HepG2 (cell line): Measurements from ENCODE around the gene EPHA6.

Experiments
- HINFP ChIP-seq: sonication (generic); formaldehyde crosslinking; IDR thresholded peaks from 2 replicates; pipeline ENCODE4 v1.4.0; 2020; ENCODE audit warnings: low read depth, mild to moderate bottlenecking, missing genetic modification reagents
- HMGXB4 ChIP-seq, 2 experiments: sonication (generic) in 1 of 2; formaldehyde crosslinking in 1 of 2; IDR thresholded peaks; 2 replicates each; pipeline versions ENCODE4 v1.4.0 to v1.6.1; 2018 to 2020; ENCODE audit warnings: missing genetic modification reagents in 2 of 2, borderline replicate concordance in 1 of 2, low read depth in 1 of 2, mild to moderate bottlenecking in 1 of 2, missing biosample characterization in 1 of 2
- SETDB1 ChIP-seq: sonication (generic); formaldehyde crosslinking; IDR thresholded peaks from 2 replicates; pipeline ENCODE4 v1.5.1; 2020; ENCODE audit warnings: missing genetic modification reagents, mild to moderate bottlenecking, borderline replicate concordance

GRCh38 chr3:96844204-96844514 lies 29.8 kb downstream of the EPHA6 start:
- TF ChIP-seq HMGXB4 (CRISPR knock-in tag; IDR thresholded peaks at IDR 0.05; ENCODE audit: borderline replicate concordance in 1 of 2, low read depth in 1 of 2): no peak
- no peak for TF ChIP-seq HINFP (CRISPR knock-in tag)
- TF ChIP-seq SETDB1: no peak
